ENCODE measurements around the gene STXBP5. TPM values are rescaled to one million over a fixed set of nuclear protein-coding genes. Genes with fewer than 3 reads are reported as not detected.

Gene STXBP5
- total RNA-seq, 2 experiments from 2014 or later: 17.6 to 17.7 TPM

DNA sequence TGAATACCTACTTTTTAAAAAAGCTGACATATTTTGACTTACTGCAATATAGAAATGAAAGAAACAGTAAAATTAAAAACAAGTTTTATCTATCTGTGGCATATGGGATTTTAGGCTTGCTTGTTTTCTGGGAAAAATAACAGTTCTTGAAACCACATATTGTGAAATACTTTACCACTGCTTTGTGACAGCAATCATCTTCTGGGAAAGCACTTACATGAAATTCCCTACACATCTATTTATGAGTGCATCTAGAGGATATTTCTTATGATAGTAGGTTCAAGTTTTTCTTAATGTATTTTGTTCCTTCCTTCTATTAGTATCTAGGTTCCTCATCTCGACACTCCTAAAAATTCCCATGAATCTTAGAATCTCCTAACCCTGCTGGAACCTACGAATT lies 75.2 kb downstream of the STXBP5 start:
- no peak overlapping the region for H3K4me3 Mint-ChIP-seq
- peaks cover 8% of the 10 kb centered on the region for H3K9me3 Mint-ChIP-seq
- ChIA-PET POLR2A (interaction anchor here (0.6 kb wide), 1 partner anchor 1386 kb away, joined by 4 read pairs; no protein-coding TSS in a partner anchor), CTCF (no interaction called here)
- H3K27me3 Mint-ChIP-seq: no peaks in the 10 kb centered on the region
- peaks cover 16% of the 10 kb centered on the region for H3K4me1 Mint-ChIP-seq
- H3K27ac Mint-ChIP-seq: no peak overlapping the region
- DNase-seq: no peak
- H3K36me3 Mint-ChIP-seq (ENCODE audit: low read depth): peaks cover 52% of the 10 kb centered on the region

DNA sequence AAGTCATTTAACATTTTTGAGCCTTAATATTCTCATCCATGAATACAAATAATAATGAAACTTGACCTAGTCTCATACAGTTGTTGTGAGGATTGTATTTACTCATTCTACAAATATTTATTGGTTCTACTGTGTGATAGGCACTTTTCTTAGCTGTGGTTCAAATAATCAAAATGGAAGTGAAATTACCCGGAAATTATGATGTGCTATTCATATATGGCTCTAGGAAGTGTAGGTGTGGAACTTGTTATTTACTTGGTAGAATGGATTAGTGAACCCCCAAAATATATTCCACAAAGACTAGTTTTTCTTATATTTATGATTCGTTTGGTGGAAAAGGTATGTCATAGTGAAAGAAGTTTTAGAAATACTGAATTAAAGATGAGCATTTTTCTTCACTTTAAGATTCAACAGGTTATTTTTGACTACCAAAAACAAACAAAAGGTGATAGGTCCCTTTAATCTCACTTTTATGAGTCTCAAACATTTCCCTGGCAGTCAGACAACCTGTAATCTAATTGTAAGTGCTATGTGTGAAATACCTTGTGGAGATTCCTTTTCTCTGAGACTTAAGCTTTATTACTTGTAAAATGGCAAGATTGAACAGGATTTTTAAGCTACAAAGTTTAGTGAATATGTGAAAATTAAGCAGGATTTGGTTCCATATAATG lies 77.8 kb downstream of the STXBP5 start:
- Mint-ChIP-seq H3K4me3 (no peak overlapping the region), H3K9me3 (peaks cover 8% of the 10 kb centered on the region), H3K27me3 (no peaks in the 10 kb centered on the region), H3K4me1 (peaks cover 28% of the 10 kb centered on the region), H3K27ac (no peak overlapping the region), H3K36me3 (ENCODE audit: low read depth) (peaks cover 46% of the 10 kb centered on the region)
- no peak for DNase-seq
- ChIA-PET CTCF (interaction anchor here (1.5 kb wide), 1 partner anchor 66 kb away, joined by 6 read pairs; no protein-coding TSS in a partner anchor), POLR2A (no interaction called here)

DNA sequence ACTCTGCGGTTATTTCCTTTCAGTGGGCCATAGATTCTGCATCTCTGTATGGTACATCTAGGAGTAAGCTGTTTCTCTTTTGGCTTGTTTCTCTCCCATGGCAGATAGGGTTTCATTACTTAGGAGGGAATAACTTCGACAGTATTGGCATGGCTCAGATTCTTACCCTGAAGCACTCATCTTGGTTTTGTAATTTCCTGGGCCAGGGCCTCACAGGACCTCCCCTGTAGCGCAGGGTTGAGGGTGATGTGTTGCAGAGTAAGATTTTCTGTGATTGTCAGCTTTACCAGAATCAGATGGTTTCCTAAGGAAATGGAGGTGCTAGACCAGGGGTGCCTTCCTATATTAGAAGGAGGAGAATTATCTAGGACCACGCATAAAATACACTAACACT lies 78.3 kb downstream of the STXBP5 start:
- ChIA-PET CTCF (interaction anchor here (1.5 kb wide), 1 partner anchor 65 kb away, joined by 6 read pairs; no protein-coding TSS in a partner anchor), POLR2A (no interaction called here)
- Mint-ChIP-seq H3K4me1 (peaks cover 28% of the 10 kb centered on the region), H3K27me3 (no peaks in the 10 kb centered on the region), H3K4me3 (no peak overlapping the region), H3K36me3 (ENCODE audit: low read depth) (peaks cover 41% of the 10 kb centered on the region), H3K27ac (no peak overlapping the region), H3K9me3 (peaks cover 8% of the 10 kb centered on the region)
- no peak for DNase-seq

- Mint-ChIP-seq H3K27ac (no peak overlapping the region), H3K36me3 (ENCODE audit: low read depth) (peaks cover 40% of the 10 kb centered on the region), H3K27me3 (no peaks in the 10 kb centered on the region), H3K9me3 (peaks cover 8% of the 10 kb centered on the region), H3K4me1 (peaks cover 35% of the 10 kb centered on the region), H3K4me3 (no peak overlapping the region)
- POLR2A ChIA-PET: no interaction called here
- CTCF ChIA-PET: interaction anchor here (0.7 to 1.5 kb wide), 2 partner anchors 10 to 64 kb away, joined by 3 to 6 read pairs; no protein-coding TSS in a partner anchor
- DNase-seq: no peak
These were observed 79.2 kb downstream of the STXBP5 start for GRCh38 chr6:147283460-147283859.

GRCh38 chr6:147285087-147285855 lies 81.1 kb downstream of the STXBP5 start:
- ChIA-PET CTCF (no interaction called here), POLR2A (no interaction called here)
- H3K36me3 Mint-ChIP-seq (ENCODE audit: low read depth): peaks cover 31% of the 10 kb centered on the region
- H3K27ac Mint-ChIP-seq: no peak overlapping the region
- no peak for DNase-seq
- no peaks in the 10 kb centered on the region for H3K27me3 Mint-ChIP-seq
- no peak overlapping the region for H3K4me3 Mint-ChIP-seq
- H3K4me1 Mint-ChIP-seq: peaks cover 24% of the 10 kb centered on the region
- no peaks in the 10 kb centered on the region for H3K9me3 Mint-ChIP-seq

GRCh38 chr6:147287869-147288271 lies 83.7 kb downstream of the STXBP5 start:
- H3K27ac Mint-ChIP-seq: no peak overlapping the region
- H3K4me3 Mint-ChIP-seq: no peak overlapping the region
- no peaks in the 10 kb centered on the region for H3K9me3 Mint-ChIP-seq
- no peak for DNase-seq
- peaks cover 14% of the 10 kb centered on the region for H3K36me3 Mint-ChIP-seq (ENCODE audit: low read depth)
- ChIA-PET POLR2A (no interaction called here), CTCF (no interaction called here)
- H3K27me3 Mint-ChIP-seq: no peaks in the 10 kb centered on the region
- peaks cover 20% of the 10 kb centered on the region for H3K4me1 Mint-ChIP-seq

GRCh38 chr6:147297124-147297523 lies 92.9 kb downstream of the STXBP5 start:
- CTCF ChIA-PET: no interaction called here
- H3K36me3 Mint-ChIP-seq (ENCODE audit: low read depth): peaks cover 58% of the 10 kb centered on the region

DNA sequence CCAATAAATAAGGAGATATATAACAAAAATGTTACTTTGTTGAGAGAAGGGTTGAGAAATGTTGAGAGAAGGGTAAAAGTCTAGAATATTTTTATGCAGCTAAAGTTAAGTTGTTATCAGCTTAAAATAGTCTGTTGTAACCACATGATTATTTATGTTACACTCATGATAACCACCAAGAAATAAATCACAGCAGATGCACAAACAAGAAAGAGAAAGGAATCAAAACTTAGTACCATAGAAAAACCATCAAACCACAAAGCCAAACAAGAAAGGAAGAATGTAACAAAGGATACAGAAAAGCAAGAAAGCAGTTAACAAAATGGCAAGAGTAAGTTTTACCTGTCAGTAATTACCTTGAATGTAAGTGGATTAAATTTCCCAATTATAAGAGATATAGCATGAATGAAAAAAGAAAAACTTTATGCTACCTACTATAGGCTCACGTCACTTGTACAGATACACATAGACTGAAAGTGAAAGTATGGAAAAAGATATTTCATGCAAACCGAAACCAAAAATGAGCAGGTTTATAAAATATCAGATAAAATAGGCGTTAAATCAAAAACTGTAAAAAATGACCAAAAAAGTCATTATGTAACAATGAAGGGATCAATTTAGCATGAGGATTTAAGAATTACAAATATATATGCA lies 93.6 kb downstream of the STXBP5 start:
- DNase-seq: no peak
- CTCF ChIA-PET: no interaction called here
- H3K27me3 Mint-ChIP-seq: no peaks in the 10 kb centered on the region
- peaks cover 60% of the 10 kb centered on the region for H3K36me3 Mint-ChIP-seq (ENCODE audit: low read depth)
- H3K4me3 Mint-ChIP-seq: no peak overlapping the region
- peaks cover 48% of the 10 kb centered on the region for H3K9me3 Mint-ChIP-seq
- H3K27ac Mint-ChIP-seq: no peak overlapping the region
- H3K4me1 Mint-ChIP-seq: peaks cover 14% of the 10 kb centered on the region
- POLR2A ChIA-PET: no interaction called here

More at GRCh38 chr6:147297124-147297523, 92.9 kb downstream of the STXBP5 start:
- Mint-ChIP-seq H3K4me1 (peaks cover 14% of the 10 kb centered on the region), H3K4me3 (no peak overlapping the region), H3K9me3 (peaks cover 44% of the 10 kb centered on the region), H3K27ac (no peak overlapping the region), H3K27me3 (no peaks in the 10 kb centered on the region)
- no peak for DNase-seq
- POLR2A ChIA-PET: no interaction called here

GRCh38 chr6:147298461-147298860 lies 94.2 kb downstream of the STXBP5 start:
- Mint-ChIP-seq H3K27me3 (no peaks in the 10 kb centered on the region), H3K4me1 (peaks cover 14% of the 10 kb centered on the region), H3K9me3 (peaks cover 47% of the 10 kb centered on the region), H3K27ac (no peak overlapping the region), H3K4me3 (no peak overlapping the region), H3K36me3 (ENCODE audit: low read depth) (peaks cover 62% of the 10 kb centered on the region)
- ChIA-PET POLR2A (no interaction called here), CTCF (no interaction called here)
- no peak for DNase-seq

DNA sequence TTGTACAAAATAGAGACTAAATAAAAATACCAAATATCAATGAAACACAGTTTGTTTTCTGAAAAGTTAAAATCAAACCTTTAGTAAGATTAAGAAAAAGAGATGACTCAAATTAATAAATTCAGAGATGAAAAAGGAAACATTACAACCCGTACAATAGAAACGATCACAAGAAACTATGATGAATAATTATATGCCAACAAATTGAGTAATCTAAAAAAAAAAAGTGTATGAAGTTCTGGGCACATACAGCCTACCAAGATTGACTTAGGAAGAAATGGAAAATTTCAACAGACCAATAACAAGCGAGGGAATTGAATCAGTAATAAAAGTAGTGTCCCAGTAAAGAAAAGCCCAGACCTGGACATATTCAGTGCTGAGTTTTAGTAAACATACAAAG lies 94.8 kb downstream of the STXBP5 start:
- H3K27me3 Mint-ChIP-seq: no peaks in the 10 kb centered on the region
- peaks cover 52% of the 10 kb centered on the region for H3K9me3 Mint-ChIP-seq
- H3K27ac Mint-ChIP-seq: no peak overlapping the region
- DNase-seq: no peak
- H3K4me3 Mint-ChIP-seq: no peak overlapping the region
- CTCF ChIA-PET: no interaction called here
- H3K4me1 Mint-ChIP-seq: peaks cover 14% of the 10 kb centered on the region
- POLR2A ChIA-PET: no interaction called here
- peaks cover 66% of the 10 kb centered on the region for H3K36me3 Mint-ChIP-seq (ENCODE audit: low read depth)

DNA sequence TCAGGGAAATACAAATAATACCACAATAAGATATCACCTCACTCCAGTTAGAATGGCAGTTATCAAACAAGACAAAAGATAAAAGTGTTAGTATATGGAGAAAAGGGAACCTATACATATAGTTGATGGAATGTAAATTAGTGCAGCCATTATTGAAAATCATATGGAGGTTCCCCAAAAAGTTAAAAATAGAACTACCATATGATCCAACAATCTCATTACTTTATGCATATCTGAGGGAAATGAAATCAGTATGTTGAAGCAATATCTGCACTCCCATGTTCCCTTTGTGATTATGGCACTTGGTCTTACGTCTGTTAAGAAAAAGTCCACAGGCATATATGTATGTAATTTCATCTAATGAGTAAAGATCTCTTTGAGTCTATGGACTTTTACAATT lies 96.9 kb downstream of the STXBP5 start:
- Mint-ChIP-seq H3K4me1 (peaks cover 14% of the 10 kb centered on the region), H3K27ac (no peak overlapping the region), H3K9me3 (peaks cover 48% of the 10 kb centered on the region), H3K27me3 (no peaks in the 10 kb centered on the region), H3K36me3 (ENCODE audit: low read depth) (peaks cover 60% of the 10 kb centered on the region), H3K4me3 (no peak overlapping the region)
- DNase-seq: no peak
- POLR2A ChIA-PET: no interaction called here
- CTCF ChIA-PET: no interaction called here

- Mint-ChIP-seq H3K9me3 (peaks cover 21% of the 10 kb centered on the region), H3K36me3 (ENCODE audit: low read depth) (peaks cover 37% of the 10 kb centered on the region)
- POLR2A ChIA-PET: no interaction called here
These were observed 99.8 kb downstream of the STXBP5 start for GRCh38 chr6:147304016-147304415.

GRCh38 chr6:147310521-147310920 lies 106.3 kb downstream of the STXBP5 start:
- H3K27me3 Mint-ChIP-seq: no peaks in the 10 kb centered on the region
- POLR2A ChIA-PET: no interaction called here
- H3K4me1 Mint-ChIP-seq: no peaks in the 10 kb centered on the region
- H3K4me3 Mint-ChIP-seq: no peak overlapping the region
- H3K27ac Mint-ChIP-seq: no peak overlapping the region
- DNase-seq: no peak
- CTCF ChIA-PET: no interaction called here
- no peaks in the 10 kb centered on the region for H3K9me3 Mint-ChIP-seq
- H3K36me3 Mint-ChIP-seq (ENCODE audit: low read depth): peaks cover 19% of the 10 kb centered on the region

More at GRCh38 chr6:147304016-147304415, 99.8 kb downstream of the STXBP5 start:
- CTCF ChIA-PET: interaction anchor here (0.9 kb wide), 1 partner anchor 30 kb away, joined by 3 read pairs; no protein-coding TSS in a partner anchor
- H3K27ac Mint-ChIP-seq: no peak overlapping the region
- no peaks in the 10 kb centered on the region for H3K4me1 Mint-ChIP-seq
- H3K27me3 Mint-ChIP-seq: no peaks in the 10 kb centered on the region
- no peak overlapping the region for H3K4me3 Mint-ChIP-seq
- no peak for DNase-seq

Measured in activated CD4-positive, alpha-beta T cell treated with anti-CD3 and anti-CD28 coated beads, Interleukin-2, amount 10 ng/mL, durations not matched to agents 7 days and 5 days (primary cell).